ENCODE results near the gene UNC79.

- TF ChIP-seq POLR2A (IDR thresholded peaks at IDR 0.05) (no peak), CTCF (IDR thresholded peaks at IDR 0.05) (no peak)
Measured at GRCh38 chr14:93464271-93464670, 33.5 kb downstream of the UNC79 start.

All from Peyer's patch (tissue), 4 donors.